Suprapubic skin (tissue), 4 donors: ENCODE measurements around the gene PLCD1.

Experiments
- CTCF ChIP-seq, 2 donors: fragments of 200-600 bp in 1 of 2; fragments of 450-650 bp in 1 of 2; sonication (generic) in 1 of 2; IDR thresholded peaks; one replicate each; pipeline ENCODE4 v1.5.1; 2016 to 2019; ENCODE audit warnings: antibody characterized with exemption in 2 of 2, mild to moderate bottlenecking in 1 of 2, moderate library complexity in 1 of 2
- EP300 ChIP-seq: sonication (generic); formaldehyde crosslinking; IDR thresholded peaks from one replicate; pipeline ENCODE4 v1.6.1; 2017; ENCODE audit warnings: antibody characterized with exemption
- POLR2A ChIP-seq, 2 donors: fragments of 450-650 bp; IDR thresholded peaks; one replicate each; pipeline ENCODE4 v1.6.1; 2017; ENCODE audit warnings: antibody characterized with exemption in 2 of 2, mild to moderate bottlenecking in 2 of 2, moderate library complexity in 2 of 2
- POLR2AphosphoS5 ChIP-seq, 3 donors: sonication (generic); formaldehyde crosslinking; IDR thresholded peaks; one replicate each; pipeline ENCODE4 v1.6.1; 2017; ENCODE audit warnings: antibody characterized with exemption in 3 of 3

- TF ChIP-seq CTCF (IDR thresholded peaks at IDR 0.05) (no peak), EP300 (no peak), POLR2A (IDR thresholded peaks at IDR 0.05) (no peak), POLR2AphosphoS5 (IDR thresholded peaks at IDR 0.05) (no peak)
Observed at GRCh38 chr3:38011111-38011510, 18.3 kb downstream of the PLCD1 start.
